Prostate gland (tissue), 2 donors: ENCODE measurements around the gene SLCO4A1. TPM values are rescaled to one million over a fixed set of nuclear protein-coding genes. Genes with fewer than 3 reads are reported as not detected.

ENCODE experiments used
- DNase-seq: peaks from one replicate; pipeline ENCODE4 v3.0.0-alpha.2; 2019; ENCODE audit warnings: low spot score
- H3K27ac ChIP-seq, 2 donors: fragments of 200-600 bp; sonication (generic); 2 replicates each; pipeline ENCODE4 v1.5.1; 2017 to 2019
- H3K27me3 ChIP-seq: fragments of 200-600 bp; sonication (generic); replicated peaks from 2 replicates; pipeline ENCODE4 v1.5.1; 2019; ENCODE audit not compliant: insufficient read depth
- H3K36me3 ChIP-seq, 2 donors: fragments of 200-600 bp; sonication (generic); 1 replicate in 1 of 2; 2 replicates in 1 of 2; pipeline versions ENCODE4 v1.5.1 to v1.8.1; 2017 to 2019
- H3K4me1 ChIP-seq: fragments of 200-600 bp; sonication (generic); replicated peaks from 2 replicates; pipeline ENCODE4 v1.5.1; 2019
- H3K4me3 ChIP-seq, 2 donors: fragments of 200-600 bp; sonication (generic); 2 replicates each; pipeline ENCODE4 v1.5.1; 2017 to 2019
- H3K9me3 ChIP-seq: fragments of 200-600 bp; sonication (generic); 2 replicates; pipeline ENCODE4 v1.5.1; 2017
- POLR2A ChIP-seq: fragments of 450-650 bp; IDR thresholded peaks from one replicate; pipeline ENCODE4 v1.6.1; 2016; ENCODE audit warnings: antibody characterized with exemption, mild to moderate bottlenecking
- POLR2AphosphoS5 ChIP-seq: sonication (generic); formaldehyde crosslinking; IDR thresholded peaks from one replicate; pipeline ENCODE4 v1.6.1; 2017; ENCODE audit warnings: antibody characterized with exemption
- WGBS: methylation state at CpG from one replicate; pipeline ENCODE4 v1.1.5; 2018; 5-methylcytosine and 5-hydroxymethylcytosine counted together
- intact Hi-C: fragments of 100-400 bp; cut with DNase I; formaldehyde crosslinking; loops from one replicate; pipeline ENCODE4 v1.14.2; 2022
- total RNA-seq, 2 donors: library from RNA; depleted of rRNA; stranded (reverse); fragments of >200 nt; gene quantifications; one replicate each; pipeline ENCODE4 v1.1.0, GENCODE V29; 2016
- TF ChIP-seq, protein P1 (sequence below), 4 experiments: fragments of 200-600 bp in 2 of 4; fragments of 450-650 bp in 2 of 4; sonication (generic) in 2 of 4; IDR thresholded peaks; 1 replicate in 3 of 4; 2 replicates in 1 of 4; pipeline ENCODE4 v1.5.1; 2016 to 2019; ENCODE audit warnings: antibody characterized with exemption in 4 of 4, mild to moderate bottlenecking in 2 of 4, moderate library complexity in 2 of 4

The SLCO4A1 gene
- total RNA-seq, 2 donors from 2014 or later, result 4.5 to 12.3 TPM

DNA sequence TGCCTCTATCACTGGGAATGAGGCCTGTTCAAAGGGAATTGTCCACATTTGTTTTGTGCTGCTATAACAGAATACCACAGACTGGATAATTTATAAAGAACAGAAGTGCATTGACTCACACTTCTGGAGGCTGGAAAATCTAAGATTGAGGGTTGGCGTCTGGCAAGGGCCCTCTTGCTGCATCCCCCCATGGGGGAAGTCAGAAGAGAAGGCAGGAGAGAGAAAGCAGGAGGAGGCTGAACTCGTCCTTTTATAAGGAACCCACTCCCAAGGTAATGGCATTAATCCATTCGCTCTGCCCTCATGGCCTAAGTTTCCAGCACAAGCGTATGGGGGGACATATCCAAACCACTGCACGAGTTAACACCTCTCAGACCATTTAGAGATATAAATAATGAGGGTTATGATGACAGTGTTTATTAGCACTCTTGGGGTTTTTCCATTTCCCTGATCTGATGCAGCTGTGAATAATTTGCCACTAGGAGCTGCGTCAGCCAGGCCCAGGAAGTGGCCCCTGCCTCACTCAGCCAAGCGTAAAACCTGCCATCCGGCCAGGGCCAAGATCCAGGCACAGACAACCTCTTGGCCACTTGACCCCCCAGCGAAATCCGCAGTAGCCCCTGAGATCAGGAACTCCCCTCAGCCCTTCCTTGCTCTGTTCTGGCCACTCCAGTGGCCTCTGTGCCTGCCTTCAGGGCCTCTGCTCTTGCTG lies 14.2 kb upstream of the SLCO4A1 start:
- TF ChIP-seq, protein P1, sequence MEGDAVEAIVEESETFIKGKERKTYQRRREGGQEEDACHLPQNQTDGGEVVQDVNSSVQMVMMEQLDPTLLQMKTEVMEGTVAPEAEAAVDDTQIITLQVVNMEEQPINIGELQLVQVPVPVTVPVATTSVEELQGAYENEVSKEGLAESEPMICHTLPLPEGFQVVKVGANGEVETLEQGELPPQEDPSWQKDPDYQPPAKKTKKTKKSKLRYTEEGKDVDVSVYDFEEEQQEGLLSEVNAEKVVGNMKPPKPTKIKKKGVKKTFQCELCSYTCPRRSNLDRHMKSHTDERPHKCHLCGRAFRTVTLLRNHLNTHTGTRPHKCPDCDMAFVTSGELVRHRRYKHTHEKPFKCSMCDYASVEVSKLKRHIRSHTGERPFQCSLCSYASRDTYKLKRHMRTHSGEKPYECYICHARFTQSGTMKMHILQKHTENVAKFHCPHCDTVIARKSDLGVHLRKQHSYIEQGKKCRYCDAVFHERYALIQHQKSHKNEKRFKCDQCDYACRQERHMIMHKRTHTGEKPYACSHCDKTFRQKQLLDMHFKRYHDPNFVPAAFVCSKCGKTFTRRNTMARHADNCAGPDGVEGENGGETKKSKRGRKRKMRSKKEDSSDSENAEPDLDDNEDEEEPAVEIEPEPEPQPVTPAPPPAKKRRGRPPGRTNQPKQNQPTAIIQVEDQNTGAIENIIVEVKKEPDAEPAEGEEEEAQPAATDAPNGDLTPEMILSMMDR (IDR thresholded peaks at IDR 0.05), result no peak
- TF ChIP-seq POLR2A (no peak), POLR2AphosphoS5 (no peak)
- Histone ChIP-seq H3K27me3 (no peaks in the 10 kb centered on the region), H3K4me3 (no peak overlapping the region), H3K36me3 (no peaks in the 10 kb centered on the region), H3K27ac (no peak overlapping the region), H3K4me1 (peaks cover 12% of the 10 kb centered on the region), H3K9me3 (no peaks in the 10 kb centered on the region)
- 72% methylated on average over 10 of the region's 10 CpGs for WGBS
- no peak for DNase-seq
- intact Hi-C loops, result no loop called here

DNA sequence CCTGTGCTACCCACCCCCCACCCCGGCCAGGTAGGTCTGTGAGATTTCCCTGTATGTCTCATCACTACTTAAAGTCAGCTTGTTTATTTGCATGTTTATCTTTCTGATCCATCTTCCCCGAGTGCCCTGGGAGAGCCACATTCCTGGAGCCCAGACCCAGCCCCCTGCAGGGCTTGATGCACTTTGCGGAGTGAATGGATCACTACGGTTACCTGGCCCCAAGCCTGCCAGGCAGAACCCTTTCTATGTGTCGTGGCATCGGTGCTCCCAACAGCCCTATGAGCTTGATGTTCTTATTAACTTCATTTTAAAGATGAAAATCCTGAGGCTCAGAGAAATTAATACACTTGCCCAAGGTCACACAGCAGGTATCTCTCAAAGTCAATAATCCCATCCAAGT lies 13.6 kb upstream of the SLCO4A1 start:
- 47% methylated on average over 6 of the region's 6 CpGs for WGBS
- intact Hi-C loops, result no loop called here
- Histone ChIP-seq H3K4me1 (peaks cover 6% of the 10 kb centered on the region), H3K27ac (no peak overlapping the region), H3K4me3 (no peak overlapping the region), H3K27me3 (no peaks in the 10 kb centered on the region), H3K9me3 (no peaks in the 10 kb centered on the region), H3K36me3 (no peaks in the 10 kb centered on the region)
- no peak for DNase-seq
- TF ChIP-seq, protein P1 (IDR thresholded peaks at IDR 0.05), result no peak
- TF ChIP-seq POLR2A, result no peak
- TF ChIP-seq POLR2AphosphoS5, result no peak

DNA sequence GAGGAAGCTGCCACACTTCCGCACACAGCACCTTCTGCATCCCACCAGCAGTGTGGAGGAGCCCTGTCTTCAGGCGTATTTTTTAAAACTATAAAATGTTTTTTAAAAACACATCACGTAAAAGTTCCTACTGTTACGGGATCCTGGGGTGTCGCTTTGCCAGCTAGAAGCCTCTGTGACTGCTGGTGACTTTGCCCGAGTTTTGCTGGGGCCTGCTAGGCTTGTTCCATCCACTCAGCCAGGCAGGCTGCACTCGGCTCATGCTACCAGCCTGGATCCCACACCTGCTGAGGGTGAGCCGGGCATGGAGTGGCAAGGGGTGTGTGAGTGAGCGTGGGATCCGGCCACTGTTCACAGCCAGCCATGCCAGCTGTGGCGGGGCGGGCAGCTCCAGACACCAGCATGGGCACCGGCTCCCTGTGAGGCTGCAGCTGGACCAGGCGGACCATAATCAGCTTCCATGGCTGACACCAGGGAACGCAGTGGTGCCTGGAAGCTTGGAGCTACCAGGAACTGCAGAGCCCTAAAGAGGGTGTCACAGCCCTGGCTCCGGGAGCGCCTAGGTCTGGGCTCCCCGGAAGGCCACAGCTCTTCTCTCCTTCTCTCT lies 12.3 kb upstream of the SLCO4A1 start:
- Histone ChIP-seq H3K4me1 (no peaks in the 10 kb centered on the region), H3K36me3 (no peaks in the 10 kb centered on the region), H3K4me3 (no peak overlapping the region), H3K9me3 (no peaks in the 10 kb centered on the region), H3K27ac (no peak overlapping the region), H3K27me3 (no peaks in the 10 kb centered on the region)
- no peak for TF ChIP-seq POLR2AphosphoS5
- 92% methylated on average over 18 of the region's 18 CpGs for WGBS
- DNase-seq, result no peak
- intact Hi-C loops, result no loop called here

DNA sequence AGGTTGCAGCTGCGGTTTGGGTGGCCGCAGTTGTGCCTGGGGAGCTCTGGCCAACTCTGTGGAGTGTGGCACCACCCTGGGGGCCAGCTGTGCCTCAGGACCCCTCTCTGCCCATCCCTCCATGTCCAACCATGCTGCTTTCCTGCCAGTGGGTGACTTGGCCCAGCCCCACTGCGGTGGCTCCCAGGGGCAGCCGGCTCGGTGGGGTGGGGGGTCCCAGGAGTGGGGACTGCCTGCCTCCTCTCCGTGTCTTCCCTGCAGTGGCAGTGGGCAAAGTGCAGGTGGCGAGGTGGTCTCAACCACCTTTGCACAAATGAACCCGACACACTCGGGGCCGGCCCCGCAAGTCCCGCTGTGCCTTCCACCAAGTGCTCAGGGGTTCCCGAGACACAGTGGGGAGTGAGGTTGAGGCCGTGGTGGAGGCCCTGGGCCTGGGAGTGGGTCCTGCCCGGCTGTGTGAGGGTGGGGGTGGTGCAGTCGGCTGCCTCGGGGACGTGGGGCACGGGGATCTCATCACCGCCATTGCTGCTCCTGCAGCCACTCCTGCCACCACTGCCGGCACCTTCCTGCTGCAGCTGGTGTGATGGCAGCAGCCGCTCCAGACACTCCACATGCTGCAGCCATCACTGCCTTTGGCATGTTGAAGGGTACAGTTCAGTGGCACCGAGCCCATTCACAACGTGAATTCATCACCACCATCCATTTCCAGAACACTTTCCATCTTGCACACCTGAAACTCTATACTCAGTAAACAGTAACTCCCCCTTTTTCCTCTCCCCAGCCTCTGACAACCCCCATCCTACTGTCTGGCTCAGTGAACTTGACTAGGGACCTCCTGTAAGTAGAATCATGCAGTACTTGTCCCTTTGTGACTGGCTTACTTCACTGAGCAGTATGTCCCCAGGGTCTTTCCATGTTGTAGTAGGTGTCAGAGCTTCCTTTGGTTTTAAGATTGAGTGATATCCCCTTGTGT lies 10.7 kb upstream of the SLCO4A1 start:
- WGBS, result 82% methylated on average over 21 of the region's 24 CpGs
- no peaks in the 10 kb centered on the region for H3K36me3 ChIP-seq
- no peak for DNase-seq
- intact Hi-C loops, result no loop called here
- H3K9me3 ChIP-seq, result no peaks in the 10 kb centered on the region
- no peaks in the 10 kb centered on the region for H3K4me1 ChIP-seq
- no peak overlapping the region for H3K27ac ChIP-seq
- no peak overlapping the region for H3K4me3 ChIP-seq
- peaks cover 2% of the 10 kb centered on the region for H3K27me3 ChIP-seq
- TF ChIP-seq POLR2A (no peak), POLR2AphosphoS5 (no peak)
- TF ChIP-seq, protein P1 (IDR thresholded peaks at IDR 0.05), result no peak

- Histone ChIP-seq H3K27ac (no peak overlapping the region), H3K4me1 (no peaks in the 10 kb centered on the region), H3K36me3 (no peaks in the 10 kb centered on the region), H3K9me3 (no peaks in the 10 kb centered on the region), H3K27me3 (peaks cover 2% of the 10 kb centered on the region), H3K4me3 (no peak overlapping the region)
- TF ChIP-seq POLR2AphosphoS5, result no peak
- no peak for TF ChIP-seq POLR2A
- TF ChIP-seq, protein P1 (IDR thresholded peaks at IDR 0.05), result no peak
- DNase-seq, result no peak
- WGBS, result 54% methylated on average over 7 of the region's 7 CpGs
- intact Hi-C loops, result no loop called here
Measured at GRCh38 chr20:62632575-62633090, 9.7 kb upstream of the SLCO4A1 start.
